ENCODE results near the gene UBE2L3.
"Not testable (repeated sequence)": the region's sequence is repeated elsewhere in the genome, so short reads cannot be mapped to it uniquely, and the experiment has no call there.

DNA sequence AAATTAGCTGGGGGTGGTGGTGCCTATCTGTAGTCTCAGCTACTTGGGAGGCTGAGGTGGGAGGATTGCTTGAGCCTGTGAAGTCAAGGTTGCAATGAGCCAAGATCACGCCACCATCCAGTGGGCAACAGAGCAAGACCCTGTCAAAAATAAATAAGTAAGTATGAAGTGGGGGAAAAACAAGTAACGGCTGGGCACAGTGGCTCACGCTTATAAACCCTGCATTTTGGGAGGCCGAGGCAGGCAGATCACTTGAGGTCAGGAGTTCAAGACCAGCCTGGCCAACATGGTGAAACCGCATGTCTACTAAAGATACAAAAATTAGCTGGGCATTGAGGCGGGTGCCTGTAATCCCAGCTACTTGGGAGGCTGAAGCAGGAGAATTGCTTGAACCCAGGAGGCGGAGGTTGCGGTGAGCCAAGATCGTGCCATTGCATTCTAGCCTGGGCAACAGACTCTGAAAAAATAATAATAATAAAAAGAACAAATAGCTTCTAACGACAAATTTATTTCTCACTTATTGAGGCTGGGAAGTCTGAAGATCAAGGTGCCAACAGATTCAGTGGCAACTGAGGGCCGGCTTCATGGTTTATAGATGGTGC is 42.1 kb downstream of the UBE2L3 start:
- not testable (repeated sequence) for TF ChIP-seq ETV6 (CRISPR knock-in tag; conservative IDR thresholded peaks at IDR 0.05); ZNF724P (CRISPR knock-in tag; IDR thresholded peaks at IDR 0.05; ENCODE audit: borderline replicate concordance)
